GM19463 (cell line): ENCODE measurements around the gene ALG3.
A peak's percentile ranks its signal among the peaks of the same experiment; 100 is the strongest.

Experiments used
- ATAC-seq: cut with Tn5 transposase; IDR thresholded peaks from one replicate; pipeline ENCODE4 v1.9.1; 2021; ENCODE audit warnings: mild to moderate bottlenecking, moderate library complexity; ENCODE audit not compliant: unreplicated experiment

Gene ALG3

GRCh38 chr3:184236033-184236410 lies 12.7 kb downstream of the ALG3 start:
- ATAC-seq: no peak

GRCh38 chr3:184235381-184236032 lies 13.3 kb downstream of the ALG3 start:
- no peak for ATAC-seq

GRCh38 chr3:184234671-184235380 lies 13.9 kb downstream of the ALG3 start:
- ATAC-seq: no peak

DNA sequence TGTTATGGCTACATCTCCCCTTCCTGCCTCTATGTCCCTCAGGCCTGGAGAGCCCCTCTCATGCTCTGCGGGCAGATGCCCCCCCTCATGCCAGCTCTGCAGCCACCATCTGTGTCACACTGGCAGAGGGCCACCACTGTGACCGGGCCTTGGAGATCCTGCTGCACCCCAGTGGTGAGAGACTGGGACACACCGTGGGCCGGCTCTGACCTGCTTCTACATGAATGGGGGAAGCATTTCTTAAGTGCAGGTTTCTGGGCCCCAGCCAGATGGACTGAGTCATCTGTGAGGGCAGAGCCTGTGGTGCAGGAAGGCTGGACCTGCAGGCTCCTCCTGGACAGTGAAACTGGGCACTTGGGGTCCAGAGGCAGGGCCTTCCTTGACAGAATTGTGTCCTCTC lies 14.5 kb downstream of the ALG3 start:
- no peak for ATAC-seq

GRCh38 chr3:184233127-184233843 lies 15.5 kb downstream of the ALG3 start:
- ATAC-seq: no peak

- no peak for ATAC-seq
Observed at GRCh38 chr3:184231671-184232070, 17.1 kb downstream of the ALG3 start.

GRCh38 chr3:184230603-184231528 lies 17.9 kb downstream of the ALG3 start:
- no peak for ATAC-seq

GRCh38 chr3:184230081-184230602 lies 18.6 kb downstream of the ALG3 start:
- no peak for ATAC-seq

- peak; percentile 89 for ATAC-seq
Observed at GRCh38 chr3:184229394-184230080, 19.2 kb downstream of the ALG3 start, which contains the start of gene VWA5B2. Gene VWA5B2, plus strand, starts transcription at chr3:184229585. Its CDS starts 944 bp downstream, at chr3:184230529.

DNA sequence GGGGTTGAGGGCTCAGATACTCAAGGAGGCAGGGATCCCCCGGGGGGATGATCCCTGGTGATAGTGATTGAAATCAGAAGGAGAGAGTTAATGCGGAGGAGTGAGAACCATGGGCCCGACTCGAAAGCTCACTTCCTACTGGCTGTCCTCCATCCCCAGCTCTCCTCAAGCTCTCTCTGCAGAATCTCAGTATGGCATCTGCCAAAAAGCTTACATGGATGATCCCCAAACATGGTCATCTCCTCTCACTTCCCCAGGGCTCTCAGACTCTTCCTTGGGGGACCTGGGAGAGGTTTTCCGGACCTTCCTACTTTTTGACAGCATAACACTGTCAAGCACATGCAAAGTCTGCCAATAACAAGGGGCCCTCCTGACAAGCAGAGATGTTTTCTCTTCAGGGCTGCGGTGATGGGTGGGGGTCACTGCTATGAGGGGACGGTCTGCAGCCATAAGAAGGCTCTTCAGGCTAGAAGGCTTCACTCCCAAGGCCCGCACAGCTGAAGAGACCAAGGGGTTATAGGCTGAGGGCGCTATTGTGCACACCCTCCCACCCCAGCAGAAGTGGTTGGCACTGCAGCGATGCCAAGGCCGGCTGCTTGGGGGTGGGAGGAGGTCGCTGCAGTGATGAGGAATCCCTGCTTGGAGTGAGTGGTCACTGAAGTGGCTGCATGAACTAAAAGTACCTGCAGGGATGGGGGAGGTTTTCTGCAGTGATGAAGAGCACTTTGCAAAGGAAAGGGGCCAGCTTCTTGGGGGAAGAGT lies 20.2 kb downstream of the ALG3 start:
- no peak for ATAC-seq

GRCh38 chr3:184227481-184227935 lies 21.3 kb downstream of the ALG3 start:
- ATAC-seq: no peak

DNA sequence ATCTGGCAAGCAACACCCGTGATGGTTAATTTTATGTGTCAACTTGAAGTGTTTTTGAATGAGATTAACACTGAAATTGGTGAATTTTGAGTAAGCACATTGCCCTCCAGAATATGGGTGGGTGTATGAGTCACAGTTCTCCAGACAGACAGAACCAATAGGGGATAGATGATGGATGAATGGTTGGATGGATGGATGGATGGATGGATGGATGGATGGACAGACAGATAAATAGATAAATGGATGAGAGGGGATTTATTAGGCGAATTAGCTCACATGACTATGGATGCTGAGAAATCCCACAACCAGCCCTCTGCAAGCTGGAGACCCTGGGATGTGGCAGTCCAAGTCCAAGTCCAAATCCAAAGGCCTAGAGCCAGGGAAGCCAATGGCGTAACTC lies 24.8 kb downstream of the ALG3 start:
- no peak for ATAC-seq

- no peak for ATAC-seq
Observed at GRCh38 chr3:184222521-184222920, 26.2 kb downstream of the ALG3 start.

- ATAC-seq: no peak
Observed at GRCh38 chr3:184218814-184219213, 29.9 kb downstream of the ALG3 start.

GRCh38 chr3:184211718-184212117 lies 37.0 kb downstream of the ALG3 start:
- no peak for ATAC-seq

GRCh38 chr3:184211297-184211696 lies 37.5 kb downstream of the ALG3 start:
- ATAC-seq: no peak

DNA sequence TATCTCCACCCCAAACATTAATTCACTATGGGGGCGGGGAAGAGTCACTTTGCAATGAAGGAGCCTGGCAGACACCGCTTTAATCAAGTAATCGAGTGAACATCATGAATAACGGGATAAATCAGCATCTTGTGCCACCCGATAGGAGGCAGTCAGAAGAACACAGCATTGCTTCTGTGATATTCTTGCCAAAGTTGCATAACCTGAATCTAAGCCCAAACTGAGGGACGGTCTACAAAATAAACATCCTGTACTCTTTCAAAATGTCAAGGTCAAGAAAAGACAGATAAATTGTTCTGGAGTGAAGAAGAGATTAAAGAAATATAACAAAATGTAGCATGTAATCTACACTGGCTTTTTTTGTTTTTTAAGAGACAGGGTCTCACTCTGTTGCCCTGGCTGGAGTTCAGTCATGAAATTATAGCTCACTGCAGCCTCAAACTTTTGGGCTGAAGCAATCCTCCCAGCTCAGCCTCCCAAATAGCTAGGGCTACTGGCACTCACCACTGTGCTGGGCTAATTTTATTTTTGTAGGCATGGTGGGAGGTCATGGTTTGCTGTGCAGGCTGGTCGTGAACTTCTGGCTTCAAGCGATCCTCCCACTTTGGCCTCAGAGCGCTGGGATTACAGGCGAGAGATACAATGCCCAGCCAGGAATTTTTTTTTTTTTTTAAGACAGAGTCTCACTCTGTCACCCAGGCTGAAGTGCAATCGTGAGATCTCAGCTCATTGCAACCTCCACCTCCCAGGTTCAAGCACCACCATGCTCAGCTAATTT lies 39.4 kb downstream of the ALG3 start:
- ATAC-seq: no peak

DNA sequence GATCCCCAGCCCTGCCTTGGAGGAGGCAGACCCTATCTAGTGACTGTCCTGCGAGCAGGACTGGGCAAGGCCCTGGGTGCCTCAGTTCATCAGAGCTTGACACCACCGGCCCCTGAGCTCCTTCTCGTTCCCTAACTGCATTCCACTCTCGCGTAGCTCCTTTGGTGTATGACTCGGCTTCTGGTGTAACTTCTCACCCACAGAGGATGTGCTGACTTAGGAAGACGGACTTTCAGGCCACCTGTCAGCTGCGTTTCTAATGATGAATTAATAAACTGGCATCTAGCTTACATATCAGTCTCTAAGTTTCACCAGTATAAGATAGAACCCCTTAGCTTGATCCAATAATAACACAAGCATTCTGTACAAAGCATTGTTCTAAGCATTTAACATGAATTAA lies 45.2 kb downstream of the ALG3 start:
- ATAC-seq: no peak
